Retina (tissue), 1 donor: ENCODE results near the gene LMCD1.

Source experiments
- DNase-seq: peaks from one replicate; pipeline ENCODE4 v3.0.0-alpha.2; 2016

LMCD1 gene, protein sequence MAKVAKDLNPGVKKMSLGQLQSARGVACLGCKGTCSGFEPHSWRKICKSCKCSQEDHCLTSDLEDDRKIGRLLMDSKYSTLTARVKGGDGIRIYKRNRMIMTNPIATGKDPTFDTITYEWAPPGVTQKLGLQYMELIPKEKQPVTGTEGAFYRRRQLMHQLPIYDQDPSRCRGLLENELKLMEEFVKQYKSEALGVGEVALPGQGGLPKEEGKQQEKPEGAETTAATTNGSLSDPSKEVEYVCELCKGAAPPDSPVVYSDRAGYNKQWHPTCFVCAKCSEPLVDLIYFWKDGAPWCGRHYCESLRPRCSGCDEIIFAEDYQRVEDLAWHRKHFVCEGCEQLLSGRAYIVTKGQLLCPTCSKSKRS

GRCh38 chr3:8501371-8502131, at the start of gene LMCD1:
Gene LMCD1, plus strand, starts transcription at chr3:8501823. Its CDS starts 116 bp downstream, at chr3:8501939.
- peak; percentile 94 for DNase-seq

- DNase-seq = no peak
These were observed 49.5 kb upstream of the LMCD1 start for GRCh38 chr3:8452112-8452511.

- no peak for DNase-seq
These were observed 48.5 kb upstream of the LMCD1 start for GRCh38 chr3:8453153-8453552.

DNA sequence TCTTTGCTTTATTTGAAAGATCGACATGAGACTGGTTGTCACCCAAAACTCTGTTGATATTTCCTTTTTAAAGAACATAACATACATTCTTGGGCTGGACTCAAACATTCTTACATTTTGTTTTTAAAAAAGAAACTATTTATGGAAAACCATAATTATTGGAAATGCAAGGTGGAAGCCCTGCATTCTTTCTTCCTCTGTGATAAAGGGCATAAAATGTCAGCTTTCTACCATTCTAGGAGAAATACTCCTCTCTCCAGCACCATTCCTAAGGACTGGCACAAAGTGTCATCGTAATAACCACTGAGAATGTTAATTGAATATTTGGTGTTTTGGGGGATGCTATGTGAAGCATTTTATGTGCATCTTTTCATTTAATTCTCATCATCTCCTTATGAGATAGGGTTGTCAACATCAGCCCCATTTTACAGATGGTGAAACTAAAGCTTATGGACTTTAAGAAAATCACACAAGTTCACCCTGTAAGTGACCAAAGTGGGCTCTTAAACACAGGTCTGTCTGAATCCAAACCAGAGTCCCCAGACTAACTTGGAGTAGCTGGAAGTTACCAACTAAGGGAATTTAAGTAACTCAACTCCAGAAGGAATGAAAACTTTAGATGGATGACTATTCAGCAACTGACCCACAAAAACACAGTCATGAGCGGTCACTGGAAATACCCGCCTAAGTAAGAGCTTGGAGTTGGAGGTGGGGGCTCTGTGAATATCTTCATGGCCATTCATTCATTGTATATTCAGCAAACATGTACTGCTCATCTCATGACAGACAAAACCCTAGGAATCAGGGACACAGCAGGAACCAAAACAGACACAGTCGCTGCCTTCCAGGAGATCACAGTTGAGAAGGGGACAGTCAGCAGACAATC, 45.9 kb upstream of the LMCD1 start:
- no peak for DNase-seq

DNA sequence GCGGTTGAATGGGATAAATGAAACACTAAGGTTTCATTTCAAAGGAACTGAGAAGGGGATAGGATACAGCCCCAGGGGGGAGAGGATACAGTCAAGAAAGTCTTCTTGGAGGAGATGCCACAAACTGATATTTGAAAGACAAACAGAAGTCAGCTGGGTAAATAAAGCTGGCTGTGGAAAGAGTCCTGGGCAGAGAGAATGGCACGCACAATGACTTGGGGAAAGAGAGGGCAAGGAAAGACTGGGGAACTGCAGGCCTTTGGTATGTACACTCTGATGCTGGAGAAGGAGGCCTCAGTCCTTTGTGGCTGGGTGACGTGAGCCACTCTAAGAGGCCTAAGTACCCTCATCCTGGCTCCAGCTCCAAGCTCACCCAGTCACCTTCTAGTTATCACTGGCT, 45.2 kb upstream of the LMCD1 start:
- DNase-seq = no peak

DNA sequence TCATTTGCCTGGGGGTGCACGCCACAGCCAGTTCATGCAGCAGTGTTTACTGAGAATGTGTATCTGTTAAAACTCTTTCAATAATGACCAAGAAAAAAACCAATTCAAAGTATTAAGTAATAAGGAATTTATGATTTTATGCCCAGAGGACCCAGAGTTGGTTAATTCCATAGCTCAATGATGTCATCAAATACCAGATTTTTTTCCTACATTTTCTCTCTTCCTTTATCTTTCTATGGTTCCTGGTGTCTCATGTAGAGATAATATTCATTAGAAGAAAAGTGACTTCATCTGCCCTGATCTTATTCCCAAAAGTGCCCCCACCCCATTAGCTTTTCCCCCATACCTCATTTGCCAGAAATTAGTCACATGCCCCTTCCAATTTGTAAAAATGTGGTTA, 44.6 kb upstream of the LMCD1 start:
- DNase-seq = no peak

DNA sequence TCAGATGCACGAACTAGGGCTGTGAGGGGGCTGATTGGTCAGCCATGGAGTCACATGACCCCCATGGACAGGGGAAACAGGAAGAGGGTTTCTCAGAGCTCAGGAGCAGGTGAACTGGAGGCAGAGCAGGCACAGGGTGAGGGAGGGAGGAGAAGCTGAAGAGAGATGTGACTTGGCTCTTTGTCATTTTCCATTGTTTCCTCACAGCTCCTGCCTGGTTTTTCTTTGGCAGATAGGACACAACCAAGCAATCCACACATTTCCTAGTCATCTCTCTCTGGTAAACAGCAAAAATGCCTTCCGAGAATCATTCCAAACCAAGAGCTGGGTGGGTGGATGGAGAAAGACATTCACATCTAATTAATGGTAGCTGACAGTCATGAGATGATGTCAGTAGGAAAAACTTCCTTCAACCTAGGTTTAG, 43.4 kb upstream of the LMCD1 start:
- no peak for DNase-seq

DNA sequence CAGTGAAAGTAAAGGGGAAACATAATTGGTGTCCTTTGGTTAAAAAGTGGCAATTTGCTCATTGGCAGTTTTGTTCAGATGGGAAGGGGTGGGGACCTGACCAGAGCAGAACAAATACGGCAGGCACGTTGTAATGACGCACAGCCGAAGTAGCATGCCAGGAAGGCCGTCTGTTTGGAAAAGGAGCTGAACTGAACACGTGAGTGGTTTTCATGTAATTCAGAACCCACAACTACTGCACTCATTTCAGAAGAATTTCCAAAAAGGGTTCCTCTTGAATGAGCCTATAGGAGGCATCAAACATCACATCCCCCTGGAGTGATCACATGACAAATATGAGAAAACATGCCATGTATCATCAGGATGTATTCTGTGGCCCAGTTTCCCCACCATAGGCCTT, 42.9 kb upstream of the LMCD1 start:
- DNase-seq = no peak

DNA sequence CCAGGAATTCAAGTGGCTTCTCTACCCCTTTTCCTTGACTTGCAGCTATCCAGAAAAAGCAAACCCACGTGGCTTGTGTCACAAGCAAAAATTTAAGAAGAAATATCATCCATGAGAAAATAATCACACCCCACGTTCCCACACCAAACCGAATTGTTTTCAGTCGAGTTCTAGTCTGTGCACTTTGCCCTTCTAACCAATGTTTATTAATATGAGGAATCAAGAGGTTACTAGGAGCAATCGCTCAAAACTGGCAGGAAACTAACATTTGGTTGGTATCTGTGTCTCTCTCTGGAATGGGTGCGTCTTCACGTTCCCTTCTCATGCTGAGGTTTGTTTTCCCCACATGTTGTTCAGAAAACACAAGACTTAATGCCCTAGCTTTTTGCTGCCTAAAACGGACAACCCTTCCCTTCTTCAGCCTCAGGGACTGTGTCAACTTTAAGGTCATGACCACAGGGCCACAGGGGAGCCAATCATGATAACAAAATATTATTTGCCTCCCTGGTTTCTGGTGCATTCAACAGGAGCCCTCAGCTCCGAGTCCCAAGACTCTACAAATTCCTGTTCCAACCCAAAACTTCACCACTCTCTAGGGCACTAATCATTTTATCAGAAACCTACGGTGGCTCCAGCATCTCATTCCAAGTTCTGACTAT, 41.4 kb upstream of the LMCD1 start:
- DNase-seq = no peak

GRCh38 chr3:8460815-8461456, 40.7 kb upstream of the LMCD1 start:
- DNase-seq = no peak

DNA sequence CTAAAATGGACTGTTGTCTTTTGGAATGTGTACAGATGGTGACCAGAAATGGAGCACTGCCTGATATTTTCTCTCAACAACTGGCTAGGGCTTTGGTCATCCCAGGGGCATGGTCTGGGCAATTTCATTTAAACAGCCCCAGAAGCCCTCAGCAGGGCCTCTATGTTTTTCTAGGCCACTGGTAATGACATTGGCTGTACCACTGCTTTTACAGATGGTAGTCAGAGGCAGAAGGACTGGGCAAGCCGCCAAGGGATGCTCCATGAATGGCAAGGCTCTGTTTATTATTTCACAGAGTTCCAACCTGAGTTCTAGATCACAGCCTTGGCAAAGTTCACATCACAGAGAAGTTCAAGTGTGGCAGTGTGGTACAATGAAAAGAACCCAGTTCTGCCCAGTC, 37.0 kb upstream of the LMCD1 start:
- DNase-seq = no peak

DNA sequence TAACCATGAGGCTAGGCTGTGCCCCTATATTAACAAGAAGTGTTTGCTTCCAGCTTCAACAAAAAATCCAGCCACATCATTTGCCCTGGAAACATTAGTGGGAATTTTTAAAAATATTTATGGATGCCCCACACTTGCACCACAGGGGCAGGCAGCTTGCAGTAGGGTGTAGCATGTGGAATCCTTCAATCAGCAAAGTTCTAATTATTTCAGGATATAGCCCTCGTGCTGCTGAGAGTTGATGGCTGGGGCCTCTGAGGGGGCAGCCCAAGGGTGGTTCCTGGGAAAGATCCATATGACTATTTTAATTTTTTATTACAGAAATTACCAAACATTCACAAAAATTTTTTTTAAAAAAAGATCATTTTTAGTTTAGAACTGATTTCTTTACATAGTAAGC, 35.1 kb upstream of the LMCD1 start:
- no peak for DNase-seq

- DNase-seq = peak; percentile 26
These were observed 30.8 kb upstream of the LMCD1 start for GRCh38 chr3:8470801-8471200.

- no peak for DNase-seq
These were observed 29.1 kb upstream of the LMCD1 start for GRCh38 chr3:8472549-8472948.

- DNase-seq = no peak
These were observed 28.6 kb upstream of the LMCD1 start for GRCh38 chr3:8473029-8473428.

DNA sequence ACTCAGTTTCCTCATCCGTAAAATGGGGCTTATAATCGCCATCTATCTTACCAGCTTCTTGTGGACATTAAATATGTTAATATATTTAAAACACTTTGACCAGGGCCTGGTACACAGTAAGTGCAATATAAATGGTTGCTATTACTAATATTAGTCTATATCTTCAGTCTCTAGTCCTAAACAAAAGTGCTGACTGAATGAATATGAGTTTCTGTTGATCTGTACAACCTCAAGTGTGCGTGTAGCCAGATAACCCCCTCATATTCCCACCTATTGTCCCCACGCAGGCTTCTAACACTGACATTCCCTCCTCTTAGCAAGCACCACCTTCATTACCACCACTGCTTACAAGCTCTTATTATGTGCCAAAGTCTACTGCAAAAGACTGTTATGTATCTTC, 27.6 kb upstream of the LMCD1 start:
- DNase-seq = no peak

DNA sequence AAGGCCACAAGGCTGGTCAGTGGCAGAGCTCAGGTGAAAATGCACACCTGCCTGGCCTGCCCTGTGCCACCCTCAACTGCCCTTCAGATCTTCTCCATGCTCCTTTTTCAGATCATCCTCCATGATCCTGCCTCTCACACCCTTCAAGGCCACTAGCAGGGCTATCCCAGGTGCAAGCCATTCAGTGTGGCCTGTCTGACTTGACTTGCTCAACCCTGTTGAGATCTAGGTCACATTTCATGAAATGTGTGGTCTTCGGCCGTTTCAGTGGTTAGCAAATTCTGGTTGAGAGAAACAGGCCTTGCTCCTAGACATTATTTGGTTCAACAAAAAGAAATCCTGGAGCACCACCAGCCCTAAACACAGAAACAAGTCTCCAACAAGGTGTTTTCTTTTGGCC, 26.6 kb upstream of the LMCD1 start:
- DNase-seq = no peak

DNA sequence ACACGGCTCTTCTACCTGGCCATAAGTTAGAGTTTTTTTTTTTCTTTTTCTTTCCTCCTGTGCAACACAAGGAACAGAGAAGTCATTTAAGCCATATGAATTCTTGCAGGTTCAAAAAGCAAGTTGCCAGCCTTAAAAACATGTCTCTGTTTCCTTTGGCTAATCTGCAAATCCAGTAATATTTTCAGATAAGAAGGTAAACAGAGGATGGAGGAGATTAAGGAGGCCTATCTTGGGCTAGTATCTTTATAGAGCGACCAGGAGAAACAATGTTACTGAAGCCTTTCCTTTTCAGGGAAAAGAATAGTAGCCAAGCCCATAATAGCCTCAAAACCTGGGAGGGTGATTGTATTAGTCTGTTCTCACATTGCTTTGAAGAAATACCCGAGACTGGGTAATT, 20.9 kb upstream of the LMCD1 start:
- DNase-seq = no peak

DNA sequence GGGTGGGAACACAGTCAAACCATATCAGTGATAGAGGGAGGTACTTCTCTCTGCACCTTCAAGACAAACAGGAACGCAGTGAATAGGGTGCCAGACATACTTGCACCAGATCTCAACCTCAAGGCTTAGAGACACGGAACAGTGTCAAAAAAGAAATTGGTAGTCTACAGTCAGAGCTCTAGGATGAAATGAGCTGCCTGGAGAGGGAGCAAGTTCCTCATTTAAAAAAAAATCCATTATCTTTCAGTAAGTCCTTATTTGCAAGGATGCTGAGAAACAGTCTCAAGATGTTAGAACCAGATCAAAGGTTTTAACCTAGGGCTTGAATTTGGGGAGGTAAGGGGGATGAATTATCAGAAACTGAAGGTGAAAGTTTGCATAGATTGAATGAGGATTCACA, 20.2 kb upstream of the LMCD1 start:
- DNase-seq = no peak

DNA sequence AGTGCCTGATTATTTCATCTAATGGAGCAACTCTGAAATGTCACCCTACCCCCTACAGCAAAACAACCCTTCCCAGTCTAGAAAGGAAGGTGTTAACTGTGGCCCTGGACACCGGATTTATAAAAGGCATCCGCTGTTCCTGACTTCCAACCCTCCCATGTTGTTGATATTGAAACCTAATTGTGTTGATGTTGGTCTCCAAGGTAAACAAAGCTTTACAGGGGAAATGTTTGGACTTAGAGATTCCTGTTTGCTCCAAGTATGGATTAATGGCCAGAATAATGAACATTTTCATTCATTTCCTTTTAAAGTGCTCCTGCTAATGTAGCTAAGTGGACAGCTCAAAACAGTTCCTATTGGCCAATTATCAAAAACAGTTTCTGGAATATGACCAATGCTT, 19.4 kb upstream of the LMCD1 start:
- no peak for DNase-seq

- DNase-seq = no peak
These were observed 18.5 kb upstream of the LMCD1 start for GRCh38 chr3:8482960-8483665.
